ENCODE measurements around the gene DBP. TPM values are rescaled to one million over a fixed set of nuclear protein-coding genes. Genes with fewer than 3 reads are reported as not detected.

Gene DBP
- total and polyA plus RNA-seq, 2 of the 13 experiments (the other 11 are each of a cell fraction or from before 2014, with no cell fraction given), result 1.7 to 5.8 TPM

DNA sequence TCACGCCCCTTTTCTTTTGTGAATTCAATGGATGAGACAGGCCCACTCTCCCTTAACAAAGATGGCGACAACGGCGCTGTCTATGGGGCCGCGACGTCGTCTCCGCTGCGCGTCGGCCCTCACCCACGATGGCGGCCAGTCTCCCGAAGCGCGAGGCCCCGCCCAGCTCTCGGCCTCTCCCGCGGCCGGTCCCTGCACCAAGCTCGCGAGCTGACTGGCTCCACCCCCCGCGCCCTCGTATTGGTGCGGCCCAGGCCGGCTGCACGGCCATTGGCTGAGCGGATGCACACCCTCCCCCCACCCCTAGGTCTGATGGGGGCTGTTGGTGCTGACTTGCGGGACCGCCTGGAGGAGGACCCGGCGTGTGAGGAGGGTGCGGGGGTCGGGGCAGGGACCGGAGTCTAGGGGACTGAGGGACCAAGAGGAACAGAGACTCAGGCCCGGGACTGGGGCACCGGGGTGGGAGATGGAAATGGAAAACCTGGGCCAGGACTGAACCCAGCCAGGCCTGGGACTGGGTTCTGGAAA lies 13.0 kb downstream of the DBP start (continued):
- TF ChIP-seq ZNF616 (CRISPR knock-in tag; IDR thresholded peaks at IDR 0.05; ENCODE audit: low read depth) (no peak), HDAC1 (CRISPR knock-in tag; IDR thresholded peaks at IDR 0.05) (peak; percentile 55), ZBTB7B (CRISPR knock-in tag; IDR thresholded peaks at IDR 0.05) (no peak), ZNF850 (CRISPR knock-in tag; conservative IDR thresholded peaks at IDR 0.05) (no peak), FIP1L1 (IDR thresholded peaks at IDR 0.05; ENCODE audit: borderline replicate concordance, insufficient read depth, low read depth, low read length) (no peak), ZNF430 (CRISPR knock-in tag; IDR thresholded peaks at IDR 0.05) (0 out of 2 replicates have a peak, but pooled peaks have one; percentile 26), ZNF724P (CRISPR knock-in tag; IDR thresholded peaks at IDR 0.05; ENCODE audit: borderline replicate concordance) (no peak), ATF7-NPFF (CRISPR knock-in tag; IDR thresholded peaks at IDR 0.05; ENCODE audit: low read depth) (no peak), ASH2L (IDR thresholded peaks at IDR 0.05; ENCODE audit: insufficient read length, low read depth, low read length) (no peak), ZNF160 (CRISPR knock-in tag; IDR thresholded peaks at IDR 0.05) (no peak), ZNF615 (CRISPR knock-in tag; IDR thresholded peaks at IDR 0.05; ENCODE audit: borderline replicate concordance) (no peak), ZNF775 (CRISPR knock-in tag; IDR thresholded peaks at IDR 0.05; ENCODE audit: borderline replicate concordance) (no peak), REXO4 (CRISPR knock-in tag; IDR thresholded peaks at IDR 0.05; ENCODE audit: borderline replicate concordance) (no peak), ZSCAN30 (CRISPR knock-in tag; IDR thresholded peaks at IDR 0.05) (no peak), LCORL (IDR thresholded peaks at IDR 0.05) (no peak), LCORL (CRISPR knock-in tag; IDR thresholded peaks at IDR 0.05) (0 out of 2 replicates have a peak, but pooled peaks have one; percentile 54), ZNF446 (CRISPR knock-in tag; IDR thresholded peaks at IDR 0.05) (no peak), ZSCAN9 (CRISPR knock-in tag; IDR thresholded peaks at IDR 0.05; ENCODE audit: borderline replicate concordance) (no peak), BCL6 (CRISPR knock-in tag; IDR thresholded peaks at IDR 0.05) (no peak), ZNF891 (CRISPR knock-in tag; IDR thresholded peaks at IDR 0.05) (0 out of 2 replicates have a peak, but pooled peaks have one; percentile 42), MTF1 (CRISPR knock-in tag; IDR thresholded peaks at IDR 0.05) (no peak), ARNT (IDR thresholded peaks at IDR 0.05) (no peak)
- TF ChIP-seq, protein P1, sequence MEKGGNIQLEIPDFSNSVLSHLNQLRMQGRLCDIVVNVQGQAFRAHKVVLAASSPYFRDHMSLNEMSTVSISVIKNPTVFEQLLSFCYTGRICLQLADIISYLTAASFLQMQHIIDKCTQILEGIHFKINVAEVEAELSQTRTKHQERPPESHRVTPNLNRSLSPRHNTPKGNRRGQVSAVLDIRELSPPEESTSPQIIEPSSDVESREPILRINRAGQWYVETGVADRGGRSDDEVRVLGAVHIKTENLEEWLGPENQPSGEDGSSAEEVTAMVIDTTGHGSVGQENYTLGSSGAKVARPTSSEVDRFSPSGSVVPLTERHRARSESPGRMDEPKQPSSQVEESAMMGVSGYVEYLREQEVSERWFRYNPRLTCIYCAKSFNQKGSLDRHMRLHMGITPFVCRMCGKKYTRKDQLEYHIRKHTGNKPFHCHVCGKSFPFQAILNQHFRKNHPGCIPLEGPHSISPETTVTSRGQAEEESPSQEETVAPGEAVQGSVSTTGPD (CRISPR knock-in tag; IDR thresholded peaks at IDR 0.05), result no peak
- TF ChIP-seq, protein P2, sequence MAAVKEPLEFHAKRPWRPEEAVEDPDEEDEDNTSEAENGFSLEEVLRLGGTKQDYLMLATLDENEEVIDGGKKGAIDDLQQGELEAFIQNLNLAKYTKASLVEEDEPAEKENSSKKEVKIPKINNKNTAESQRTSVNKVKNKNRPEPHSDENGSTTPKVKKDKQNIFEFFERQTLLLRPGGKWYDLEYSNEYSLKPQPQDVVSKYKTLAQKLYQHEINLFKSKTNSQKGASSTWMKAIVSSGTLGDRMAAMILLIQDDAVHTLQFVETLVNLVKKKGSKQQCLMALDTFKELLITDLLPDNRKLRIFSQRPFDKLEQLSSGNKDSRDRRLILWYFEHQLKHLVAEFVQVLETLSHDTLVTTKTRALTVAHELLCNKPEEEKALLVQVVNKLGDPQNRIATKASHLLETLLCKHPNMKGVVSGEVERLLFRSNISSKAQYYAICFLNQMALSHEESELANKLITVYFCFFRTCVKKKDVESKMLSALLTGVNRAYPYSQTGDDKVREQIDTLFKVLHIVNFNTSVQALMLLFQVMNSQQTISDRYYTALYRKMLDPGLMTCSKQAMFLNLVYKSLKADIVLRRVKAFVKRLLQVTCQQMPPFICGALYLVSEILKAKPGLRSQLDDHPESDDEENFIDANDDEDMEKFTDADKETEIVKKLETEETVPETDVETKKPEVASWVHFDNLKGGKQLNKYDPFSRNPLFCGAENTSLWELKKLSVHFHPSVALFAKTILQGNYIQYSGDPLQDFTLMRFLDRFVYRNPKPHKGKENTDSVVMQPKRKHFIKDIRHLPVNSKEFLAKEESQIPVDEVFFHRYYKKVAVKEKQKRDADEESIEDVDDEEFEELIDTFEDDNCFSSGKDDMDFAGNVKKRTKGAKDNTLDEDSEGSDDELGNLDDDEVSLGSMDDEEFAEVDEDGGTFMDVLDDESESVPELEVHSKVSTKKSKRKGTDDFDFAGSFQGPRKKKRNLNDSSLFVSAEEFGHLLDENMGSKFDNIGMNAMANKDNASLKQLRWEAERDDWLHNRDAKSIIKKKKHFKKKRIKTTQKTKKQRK (IDR thresholded peaks at IDR 0.05; ENCODE audit: low read length), result no peak
- TF ChIP-seq, protein P3, sequence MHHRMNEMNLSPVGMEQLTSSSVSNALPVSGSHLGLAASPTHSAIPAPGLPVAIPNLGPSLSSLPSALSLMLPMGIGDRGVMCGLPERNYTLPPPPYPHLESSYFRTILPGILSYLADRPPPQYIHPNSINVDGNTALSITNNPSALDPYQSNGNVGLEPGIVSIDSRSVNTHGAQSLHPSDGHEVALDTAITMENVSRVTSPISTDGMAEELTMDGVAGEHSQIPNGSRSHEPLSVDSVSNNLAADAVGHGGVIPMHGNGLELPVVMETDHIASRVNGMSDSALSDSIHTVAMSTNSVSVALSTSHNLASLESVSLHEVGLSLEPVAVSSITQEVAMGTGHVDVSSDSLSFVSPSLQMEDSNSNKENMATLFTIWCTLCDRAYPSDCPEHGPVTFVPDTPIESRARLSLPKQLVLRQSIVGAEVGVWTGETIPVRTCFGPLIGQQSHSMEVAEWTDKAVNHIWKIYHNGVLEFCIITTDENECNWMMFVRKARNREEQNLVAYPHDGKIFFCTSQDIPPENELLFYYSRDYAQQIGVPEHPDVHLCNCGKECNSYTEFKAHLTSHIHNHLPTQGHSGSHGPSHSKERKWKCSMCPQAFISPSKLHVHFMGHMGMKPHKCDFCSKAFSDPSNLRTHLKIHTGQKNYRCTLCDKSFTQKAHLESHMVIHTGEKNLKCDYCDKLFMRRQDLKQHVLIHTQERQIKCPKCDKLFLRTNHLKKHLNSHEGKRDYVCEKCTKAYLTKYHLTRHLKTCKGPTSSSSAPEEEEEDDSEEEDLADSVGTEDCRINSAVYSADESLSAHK (CRISPR knock-in tag; IDR thresholded peaks at IDR 0.05; ENCODE audit: borderline replicate concordance), result no peak

All from HepG2 (cell line).